NCI-H2196 (cell line): ENCODE measurements around the gene GNB5.

Experiments used
- DNase-seq: peaks from one replicate; lab custom pipeline; 2025; ENCODE audit not compliant: unreplicated experiment; lab: John Stamatoyannopoulos, UW

Gene GNB5

GRCh38 chr15:52115598-52116427 is 75.4 kb downstream of the GNB5 start:
- DNase-seq = no peak

GRCh38 chr15:52114261-52115055 is 76.7 kb downstream of the GNB5 start:
- no peak for DNase-seq

GRCh38 chr15:52113708-52114107 is 77.5 kb downstream of the GNB5 start:
- DNase-seq = no peak

- no peak for DNase-seq
Measured at GRCh38 chr15:52113235-52113634, 78.0 kb downstream of the GNB5 start.

GRCh38 chr15:52112203-52112750 is 78.9 kb downstream of the GNB5 start:
- no peak for DNase-seq

- DNase-seq = no peak
Measured at GRCh38 chr15:52111517-52112202, 79.5 kb downstream of the GNB5 start.

GRCh38 chr15:52109559-52110451 is 81.4 kb downstream of the GNB5 start:
- DNase-seq = no peak

GRCh38 chr15:52107238-52107637 is 84.0 kb downstream of the GNB5 start:
- DNase-seq = no peak

- DNase-seq = no peak
Measured at GRCh38 chr15:52106641-52107040, 84.6 kb downstream of the GNB5 start.

GRCh38 chr15:52105846-52106245 is 85.3 kb downstream of the GNB5 start:
- DNase-seq = no peak

GRCh38 chr15:52104532-52105004 is 86.6 kb downstream of the GNB5 start:
- DNase-seq = no peak

GRCh38 chr15:52103217-52104207 is 87.7 kb downstream of the GNB5 start:
- no peak for DNase-seq

- DNase-seq = no peak
Measured at GRCh38 chr15:52102463-52102862, 88.7 kb downstream of the GNB5 start.

- DNase-seq = no peak
Measured at GRCh38 chr15:52101542-52102323, 89.5 kb downstream of the GNB5 start.

- no peak for DNase-seq
Measured at GRCh38 chr15:52100807-52101442, 90.3 kb downstream of the GNB5 start.

- no peak for DNase-seq
Measured at GRCh38 chr15:52099651-52100272, 91.4 kb downstream of the GNB5 start.

- DNase-seq = no peak
Measured at GRCh38 chr15:52098323-52098722, 92.9 kb downstream of the GNB5 start.
